Esophagus muscularis mucosa (tissue), 4 donors: ENCODE measurements around the gene CXXC4.

ENCODE experiments used
- EP300 ChIP-seq: sonication (generic); formaldehyde crosslinking; IDR thresholded peaks from one replicate; pipeline ENCODE4 v1.6.1; 2017; ENCODE audit warnings: antibody characterized with exemption
- POLR2A ChIP-seq: fragments of 450-650 bp; IDR thresholded peaks from one replicate; pipeline ENCODE4 v1.6.1; 2017; ENCODE audit warnings: antibody characterized with exemption, moderate library complexity, mild to moderate bottlenecking, low read depth
- POLR2AphosphoS5 ChIP-seq, 2 donors: sonication (generic); formaldehyde crosslinking; IDR thresholded peaks; one replicate each; pipeline ENCODE4 v1.6.1; 2017; ENCODE audit warnings: antibody characterized with exemption in 2 of 2
- TF ChIP-seq, protein P1 (sequence below), 3 experiments: fragments of 200-600 bp in 2 of 3; fragments of 450-650 bp in 1 of 3; sonication (generic) in 2 of 3; IDR thresholded peaks; one replicate each; pipeline ENCODE4 v1.5.1; 2017 to 2019; ENCODE audit warnings: antibody characterized with exemption in 3 of 3, mild to moderate bottlenecking in 2 of 3, moderate library complexity in 1 of 3

DNA sequence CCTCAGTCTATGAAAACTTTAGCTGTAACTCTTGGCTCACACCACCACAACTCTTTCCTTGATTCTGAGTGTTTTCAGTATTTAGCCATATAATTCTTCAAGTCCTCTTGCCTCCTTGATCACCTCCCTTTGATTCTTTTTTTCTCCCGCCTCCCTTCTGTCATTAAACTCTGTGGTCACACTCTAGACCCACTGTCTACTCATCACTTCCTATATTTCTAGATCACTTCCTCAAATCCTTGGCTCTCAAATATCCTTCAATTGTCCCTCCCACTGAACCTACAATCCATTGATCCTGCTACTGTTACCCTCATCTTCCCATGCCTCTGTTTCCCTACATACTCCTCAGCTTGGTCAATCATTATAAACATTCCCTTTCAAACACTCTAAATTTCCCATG, 12.4 kb upstream of the CXXC4 start:
- TF ChIP-seq POLR2A (no peak), POLR2AphosphoS5 (IDR thresholded peaks at IDR 0.05) (no peak), EP300 (no peak)
- TF ChIP-seq, protein P1, sequence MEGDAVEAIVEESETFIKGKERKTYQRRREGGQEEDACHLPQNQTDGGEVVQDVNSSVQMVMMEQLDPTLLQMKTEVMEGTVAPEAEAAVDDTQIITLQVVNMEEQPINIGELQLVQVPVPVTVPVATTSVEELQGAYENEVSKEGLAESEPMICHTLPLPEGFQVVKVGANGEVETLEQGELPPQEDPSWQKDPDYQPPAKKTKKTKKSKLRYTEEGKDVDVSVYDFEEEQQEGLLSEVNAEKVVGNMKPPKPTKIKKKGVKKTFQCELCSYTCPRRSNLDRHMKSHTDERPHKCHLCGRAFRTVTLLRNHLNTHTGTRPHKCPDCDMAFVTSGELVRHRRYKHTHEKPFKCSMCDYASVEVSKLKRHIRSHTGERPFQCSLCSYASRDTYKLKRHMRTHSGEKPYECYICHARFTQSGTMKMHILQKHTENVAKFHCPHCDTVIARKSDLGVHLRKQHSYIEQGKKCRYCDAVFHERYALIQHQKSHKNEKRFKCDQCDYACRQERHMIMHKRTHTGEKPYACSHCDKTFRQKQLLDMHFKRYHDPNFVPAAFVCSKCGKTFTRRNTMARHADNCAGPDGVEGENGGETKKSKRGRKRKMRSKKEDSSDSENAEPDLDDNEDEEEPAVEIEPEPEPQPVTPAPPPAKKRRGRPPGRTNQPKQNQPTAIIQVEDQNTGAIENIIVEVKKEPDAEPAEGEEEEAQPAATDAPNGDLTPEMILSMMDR (IDR thresholded peaks at IDR 0.05) = no peak
